Sigmoid colon (tissue), 4 donors: ENCODE data around the gene PIK3CB.

Source experiments
- EP300 ChIP-seq, 4 donors: sonication (generic); formaldehyde crosslinking; IDR thresholded peaks; one replicate each; pipeline ENCODE4 v1.6.1; 2017; ENCODE audit warnings: antibody characterized with exemption in 4 of 4
- TF ChIP-seq, protein P1 (sequence below), 4 experiments: fragments of 450-650 bp in 3 of 4; fragments of 200-600 bp in 1 of 4; IDR thresholded peaks; one replicate each; pipeline ENCODE4 v1.5.1; 2016 to 2019; ENCODE audit warnings: antibody characterized with exemption in 4 of 4, mild to moderate bottlenecking in 3 of 4, moderate library complexity in 2 of 4

DNA sequence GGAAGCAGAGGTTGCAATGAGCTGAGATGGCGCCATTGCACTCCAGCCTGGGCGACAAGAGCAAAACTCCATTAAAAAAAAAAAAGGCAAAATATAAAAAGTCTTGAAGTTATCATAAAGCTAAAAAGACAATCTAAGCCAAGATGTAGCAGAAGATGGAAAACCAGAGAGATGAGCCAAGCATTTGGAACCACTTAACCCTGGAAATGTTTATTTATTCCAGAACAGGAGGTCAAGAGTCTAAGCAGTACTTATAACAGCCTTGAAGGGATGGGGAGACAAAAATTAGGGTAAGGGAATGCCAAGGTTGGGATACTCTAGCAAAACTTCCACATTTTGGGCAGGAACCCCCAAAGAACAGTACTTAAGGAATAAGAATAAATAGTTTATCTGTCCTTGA is 196.1 kb downstream of the PIK3CB start:
- TF ChIP-seq, protein P1, sequence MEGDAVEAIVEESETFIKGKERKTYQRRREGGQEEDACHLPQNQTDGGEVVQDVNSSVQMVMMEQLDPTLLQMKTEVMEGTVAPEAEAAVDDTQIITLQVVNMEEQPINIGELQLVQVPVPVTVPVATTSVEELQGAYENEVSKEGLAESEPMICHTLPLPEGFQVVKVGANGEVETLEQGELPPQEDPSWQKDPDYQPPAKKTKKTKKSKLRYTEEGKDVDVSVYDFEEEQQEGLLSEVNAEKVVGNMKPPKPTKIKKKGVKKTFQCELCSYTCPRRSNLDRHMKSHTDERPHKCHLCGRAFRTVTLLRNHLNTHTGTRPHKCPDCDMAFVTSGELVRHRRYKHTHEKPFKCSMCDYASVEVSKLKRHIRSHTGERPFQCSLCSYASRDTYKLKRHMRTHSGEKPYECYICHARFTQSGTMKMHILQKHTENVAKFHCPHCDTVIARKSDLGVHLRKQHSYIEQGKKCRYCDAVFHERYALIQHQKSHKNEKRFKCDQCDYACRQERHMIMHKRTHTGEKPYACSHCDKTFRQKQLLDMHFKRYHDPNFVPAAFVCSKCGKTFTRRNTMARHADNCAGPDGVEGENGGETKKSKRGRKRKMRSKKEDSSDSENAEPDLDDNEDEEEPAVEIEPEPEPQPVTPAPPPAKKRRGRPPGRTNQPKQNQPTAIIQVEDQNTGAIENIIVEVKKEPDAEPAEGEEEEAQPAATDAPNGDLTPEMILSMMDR (IDR thresholded peaks at IDR 0.05): no peak
- no peak for TF ChIP-seq EP300 (IDR thresholded peaks at IDR 0.05)
